Stimulated activated CD8-positive, alpha-beta memory T cell treated with anti-CD3 and anti-CD28 coated beads, Interleukin-7, amount 100 ng/mL, for 1 hour (primary cell): Measurements from ENCODE around the gene MAN2A2.
"Not testable (repeated sequence)": the region's sequence is repeated elsewhere in the genome, so short reads cannot be mapped to it uniquely, and the experiment has no call there.

ENCODE experiments used
- DNase-seq, 2 donors: peaks; one replicate each; pipeline ENCODE4 v3.0.0-alpha.2; 2020; ENCODE audit warnings: low read depth in 2 of 2

Gene MAN2A2

GRCh38 chr15:90883976-90884718 is 19.0 kb upstream of the MAN2A2 start, which contains the start of gene FES:
Gene FES (plus strand): TSS chr15:90884504. CDS start chr15:90885046, 542 bp downstream.
- no peak for DNase-seq

- no peak for DNase-seq
Measured at GRCh38 chr15:90884719-90885431, 18.2 kb upstream of the MAN2A2 start.

DNA sequence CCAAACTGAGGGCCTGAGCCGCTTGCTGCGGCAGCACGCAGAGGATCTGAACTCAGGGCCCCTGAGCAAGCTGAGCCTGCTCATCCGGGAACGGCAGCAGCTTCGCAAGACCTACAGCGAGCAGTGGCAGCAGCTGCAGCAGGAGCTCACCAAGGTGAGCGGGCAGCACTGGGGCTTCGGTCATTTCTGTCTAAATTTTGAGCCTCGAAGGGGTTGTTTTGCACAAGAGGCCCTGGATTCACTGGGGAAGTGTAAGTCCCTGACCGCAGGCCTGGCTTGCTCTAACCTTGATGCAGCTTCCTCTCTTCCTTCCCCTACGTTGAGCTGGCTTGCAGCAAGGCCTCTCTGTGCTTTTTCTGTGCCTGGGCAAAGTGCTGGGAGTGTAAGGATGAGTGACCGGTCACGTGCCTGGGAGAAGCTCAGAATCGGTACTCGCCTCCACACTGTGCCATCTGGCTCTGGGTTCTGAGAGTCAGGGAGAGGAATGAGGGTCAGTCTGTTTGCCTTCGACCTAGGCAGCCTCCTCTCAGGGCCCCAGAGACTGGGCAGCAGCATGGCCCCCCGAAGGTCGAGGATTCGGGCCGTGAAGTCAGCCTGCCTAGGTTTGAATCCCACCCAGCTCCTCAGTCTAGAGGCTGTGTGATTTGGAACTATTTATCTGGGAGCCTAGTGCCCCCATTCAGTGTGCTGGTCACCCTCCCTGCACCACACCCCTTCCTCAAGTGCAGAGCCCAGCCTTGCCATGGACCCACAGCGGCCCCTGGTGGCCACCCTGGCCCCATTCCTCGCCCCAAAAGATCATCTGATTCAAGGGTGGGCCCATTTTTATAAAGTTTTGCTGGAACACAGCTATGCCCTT is 17.4 kb upstream of the MAN2A2 start:
- DNase-seq, result peak; percentile 67 to 69

DNA sequence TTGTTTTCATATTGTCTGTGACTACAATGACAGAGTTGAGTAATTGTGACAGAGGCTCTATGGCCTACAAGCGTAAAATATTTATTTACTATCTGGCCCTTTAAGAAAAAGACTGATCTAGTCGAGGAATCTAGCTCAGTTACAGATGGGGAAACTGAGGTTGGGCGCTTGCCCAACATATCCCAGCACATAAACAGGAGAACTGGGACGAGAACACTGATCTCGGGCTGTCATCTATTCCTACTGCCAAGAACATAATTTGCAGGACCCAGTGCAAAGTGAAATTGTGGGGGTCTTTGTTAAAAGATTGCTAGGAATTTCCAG is 16.8 kb upstream of the MAN2A2 start:
- DNase-seq, result no peak

DNA sequence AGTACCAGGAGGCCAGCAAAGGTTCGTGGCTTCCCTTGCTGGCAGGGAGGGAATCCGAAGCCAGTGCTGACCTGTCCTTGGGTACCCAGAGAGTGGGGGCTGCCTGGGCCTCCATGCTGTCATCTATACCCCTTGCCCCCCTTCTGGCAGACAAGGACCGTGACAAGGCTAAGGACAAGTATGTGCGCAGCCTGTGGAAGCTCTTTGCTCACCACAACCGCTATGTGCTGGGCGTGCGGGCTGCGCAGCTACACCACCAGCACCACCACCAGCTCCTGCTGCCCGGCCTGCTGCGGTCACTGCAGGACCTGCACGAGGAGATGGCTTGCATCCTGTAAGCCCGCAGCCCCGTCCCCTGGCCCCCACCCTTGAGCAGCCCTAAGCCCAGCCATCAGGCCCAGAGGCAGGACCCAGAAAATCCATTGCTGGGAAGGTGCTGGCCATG is 16.0 kb upstream of the MAN2A2 start:
- no peak for DNase-seq

DNA sequence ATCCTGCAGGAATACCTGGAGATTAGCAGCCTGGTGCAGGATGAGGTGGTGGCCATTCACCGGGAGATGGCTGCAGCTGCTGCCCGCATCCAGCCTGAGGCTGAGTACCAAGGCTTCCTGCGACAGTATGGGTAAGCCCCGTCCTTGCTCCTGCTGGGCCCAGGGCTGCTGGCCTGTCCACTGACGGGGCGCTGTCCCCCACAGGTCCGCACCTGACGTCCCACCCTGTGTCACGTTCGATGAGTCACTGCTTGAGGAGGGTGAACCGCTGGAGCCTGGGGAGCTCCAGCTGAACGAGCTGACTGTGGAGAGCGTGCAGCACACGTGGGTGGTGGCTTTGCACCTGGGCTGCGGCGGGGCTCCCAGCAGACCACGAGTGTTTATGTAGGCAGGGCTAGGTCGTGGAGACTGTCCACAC is 13.8 kb upstream of the MAN2A2 start:
- DNase-seq, result no peak

DNA sequence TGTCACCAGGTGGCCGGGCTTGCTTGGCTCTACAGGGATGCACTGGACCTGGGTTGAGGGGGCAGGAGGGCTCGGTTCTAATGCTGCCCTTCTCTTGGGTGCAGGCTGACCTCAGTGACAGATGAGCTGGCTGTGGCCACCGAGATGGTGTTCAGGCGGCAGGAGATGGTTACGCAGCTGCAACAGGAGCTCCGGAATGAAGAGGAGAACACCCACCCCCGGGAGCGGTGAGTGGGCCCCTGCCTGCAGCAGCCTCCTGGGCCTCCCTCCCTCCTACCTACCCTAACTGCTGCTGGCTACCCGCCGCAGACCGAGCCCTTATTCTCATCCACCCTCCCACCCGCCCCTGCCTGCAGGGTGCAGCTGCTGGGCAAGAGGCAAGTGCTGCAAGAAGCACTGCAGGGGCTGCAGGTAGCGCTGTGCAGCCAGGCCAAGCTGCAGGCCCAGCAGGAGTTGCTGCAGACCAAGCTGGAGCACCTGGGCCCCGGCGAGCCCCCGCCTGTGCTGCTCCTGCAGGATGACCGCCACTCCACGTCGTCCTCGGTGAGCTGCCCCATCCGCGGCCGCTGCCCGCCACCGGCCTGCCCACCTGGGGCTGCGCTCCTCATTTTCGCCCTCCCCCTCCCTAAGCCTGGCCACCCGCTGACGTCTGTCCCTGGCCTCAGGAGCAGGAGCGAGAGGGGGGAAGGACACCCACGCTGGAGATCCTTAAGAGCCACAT is 13.2 kb upstream of the MAN2A2 start:
- no peak for DNase-seq

DNA sequence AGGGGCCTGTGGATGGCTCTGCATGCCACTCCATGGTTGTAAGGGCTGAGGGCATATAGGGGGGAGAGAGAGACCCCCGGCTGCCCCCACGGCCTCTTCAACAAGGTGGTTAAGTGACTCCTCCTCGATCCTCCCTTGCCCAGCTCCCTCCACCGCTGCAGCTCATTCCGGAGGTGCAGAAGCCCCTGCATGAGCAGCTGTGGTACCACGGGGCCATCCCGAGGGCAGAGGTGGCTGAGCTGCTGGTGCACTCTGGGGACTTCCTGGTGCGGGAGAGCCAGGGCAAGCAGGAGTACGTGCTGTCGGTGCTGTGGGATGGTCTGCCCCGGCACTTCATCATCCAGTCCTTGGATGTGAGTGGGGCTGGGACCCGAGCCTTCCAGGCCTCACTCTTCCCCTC is 12.3 kb upstream of the MAN2A2 start:
- no peak for DNase-seq

- no peak for DNase-seq
Measured at GRCh38 chr15:90891346-90891949, 11.7 kb upstream of the MAN2A2 start.

- no peak for DNase-seq
Measured at GRCh38 chr15:90892023-90892422, 11.1 kb upstream of the MAN2A2 start.

DNA sequence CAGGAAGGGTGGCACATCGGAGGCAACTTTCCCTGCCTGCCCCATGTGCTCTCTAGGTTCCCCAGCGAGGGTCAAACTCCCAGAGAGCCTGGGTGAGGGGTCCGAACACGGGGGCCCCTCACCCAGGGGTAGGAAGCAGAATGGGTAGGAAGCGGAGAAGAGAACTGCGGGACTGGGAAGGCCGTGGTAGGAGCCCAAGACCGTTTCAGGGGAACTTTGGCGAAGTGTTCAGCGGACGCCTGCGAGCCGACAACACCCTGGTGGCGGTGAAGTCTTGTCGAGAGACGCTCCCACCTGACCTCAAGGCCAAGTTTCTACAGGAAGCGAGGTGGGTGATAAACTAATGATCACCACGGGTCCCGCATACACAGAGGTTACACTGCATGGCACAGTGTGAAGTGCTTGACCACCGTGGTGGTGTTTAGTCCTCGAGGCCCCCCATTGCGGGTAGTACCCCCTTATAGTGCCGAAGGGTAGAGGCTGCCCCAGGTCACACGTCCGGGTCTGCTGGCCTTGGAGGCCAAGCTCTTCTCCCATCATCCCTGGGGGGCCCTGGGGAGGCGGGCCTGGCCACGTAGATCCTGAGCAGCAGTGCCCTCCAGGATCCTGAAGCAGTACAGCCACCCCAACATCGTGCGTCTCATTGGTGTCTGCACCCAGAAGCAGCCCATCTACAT is 10.5 kb upstream of the MAN2A2 start:
- no peak for DNase-seq

DNA sequence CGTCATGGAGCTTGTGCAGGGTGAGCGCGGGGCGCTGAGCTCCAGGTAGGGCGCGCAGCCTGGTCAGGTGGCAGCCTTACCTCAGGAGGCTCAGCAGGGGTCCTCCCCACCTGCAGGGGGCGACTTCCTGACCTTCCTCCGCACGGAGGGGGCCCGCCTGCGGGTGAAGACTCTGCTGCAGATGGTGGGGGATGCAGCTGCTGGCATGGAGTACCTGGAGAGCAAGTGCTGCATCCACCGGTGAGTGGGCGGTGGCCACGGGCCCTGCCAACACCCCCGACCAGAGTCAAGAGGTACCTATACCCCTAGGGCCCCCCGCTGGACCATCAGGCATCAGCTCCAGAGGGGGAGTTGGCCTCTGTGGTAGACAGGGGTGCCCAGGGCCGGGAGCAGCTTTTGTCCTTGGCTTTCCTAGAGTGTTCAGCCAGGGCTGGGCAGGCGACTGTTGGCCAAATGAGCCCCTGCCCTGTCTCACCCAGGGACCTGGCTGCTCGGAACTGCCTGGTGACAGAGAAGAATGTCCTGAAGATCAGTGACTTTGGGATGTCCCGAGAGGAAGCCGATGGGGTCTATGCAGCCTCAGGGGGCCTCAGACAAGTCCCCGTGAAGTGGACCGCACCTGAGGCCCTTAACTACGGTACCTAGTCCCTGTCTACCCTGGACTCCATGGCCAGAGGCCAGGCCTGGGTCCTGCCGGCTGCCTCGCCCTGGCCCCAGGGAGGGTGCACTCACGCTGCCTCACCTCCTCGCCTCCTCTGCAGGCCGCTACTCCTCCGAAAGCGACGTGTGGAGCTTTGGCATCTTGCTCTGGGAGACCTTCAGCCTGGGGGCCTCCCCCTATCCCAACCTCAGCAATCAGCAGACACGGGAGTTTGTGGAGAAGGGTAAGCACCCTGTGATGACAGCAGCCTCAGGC is 9.7 kb upstream of the MAN2A2 start:
- no peak for DNase-seq

DNA sequence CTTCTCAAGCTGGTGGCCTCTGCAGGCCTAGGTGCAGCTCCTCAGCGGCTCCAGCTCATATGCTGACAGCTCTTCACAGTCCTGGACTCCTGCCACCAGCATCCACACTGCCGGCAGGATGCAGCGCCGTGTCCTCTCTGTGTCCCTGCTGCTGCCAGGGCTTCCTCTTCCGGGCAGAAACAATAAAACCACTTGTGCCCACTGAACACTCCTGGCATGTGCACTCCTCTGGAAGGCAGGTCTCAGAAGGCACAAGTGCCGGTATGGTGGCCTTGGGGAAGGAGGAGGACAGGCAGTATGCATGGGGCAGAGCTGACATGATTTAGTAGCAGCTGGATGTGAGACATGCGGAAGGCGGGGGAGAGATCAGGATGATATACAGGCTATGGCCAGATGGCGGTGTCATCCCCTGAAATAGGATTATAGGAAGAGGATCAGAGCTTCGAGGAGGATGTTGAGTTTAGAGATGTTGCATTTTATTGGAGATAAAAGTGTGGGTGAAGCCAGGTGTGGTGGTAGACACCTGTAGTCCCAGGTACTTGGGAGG is 7.5 kb upstream of the MAN2A2 start:
- no peak for DNase-seq

DNA sequence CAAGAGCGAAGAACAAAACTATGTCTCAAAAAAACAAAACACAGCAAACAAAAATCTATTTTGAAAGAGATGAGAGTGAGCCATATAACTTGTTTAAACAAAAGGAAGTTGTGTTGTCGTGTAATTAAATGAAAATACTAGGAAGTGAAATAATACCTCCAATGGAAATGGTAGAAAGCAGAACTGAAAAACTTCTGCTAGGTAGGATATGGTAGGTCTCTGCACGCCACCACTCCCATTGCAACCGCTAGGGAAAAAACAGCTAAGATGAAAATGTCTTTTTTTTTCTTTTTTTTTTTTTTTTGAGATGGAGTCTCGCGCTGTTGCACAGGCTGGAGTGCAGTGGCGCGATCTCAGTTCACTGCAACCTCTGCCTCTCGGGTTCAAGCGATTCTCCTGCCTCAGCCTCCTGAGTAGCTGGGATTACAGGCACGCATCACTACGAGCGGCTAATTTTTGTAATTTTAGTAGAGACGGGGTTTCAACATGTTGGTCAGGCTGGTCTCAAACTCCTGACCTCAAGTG is 5.9 kb upstream of the MAN2A2 start:
- not testable (repeated sequence) for DNase-seq

DNA sequence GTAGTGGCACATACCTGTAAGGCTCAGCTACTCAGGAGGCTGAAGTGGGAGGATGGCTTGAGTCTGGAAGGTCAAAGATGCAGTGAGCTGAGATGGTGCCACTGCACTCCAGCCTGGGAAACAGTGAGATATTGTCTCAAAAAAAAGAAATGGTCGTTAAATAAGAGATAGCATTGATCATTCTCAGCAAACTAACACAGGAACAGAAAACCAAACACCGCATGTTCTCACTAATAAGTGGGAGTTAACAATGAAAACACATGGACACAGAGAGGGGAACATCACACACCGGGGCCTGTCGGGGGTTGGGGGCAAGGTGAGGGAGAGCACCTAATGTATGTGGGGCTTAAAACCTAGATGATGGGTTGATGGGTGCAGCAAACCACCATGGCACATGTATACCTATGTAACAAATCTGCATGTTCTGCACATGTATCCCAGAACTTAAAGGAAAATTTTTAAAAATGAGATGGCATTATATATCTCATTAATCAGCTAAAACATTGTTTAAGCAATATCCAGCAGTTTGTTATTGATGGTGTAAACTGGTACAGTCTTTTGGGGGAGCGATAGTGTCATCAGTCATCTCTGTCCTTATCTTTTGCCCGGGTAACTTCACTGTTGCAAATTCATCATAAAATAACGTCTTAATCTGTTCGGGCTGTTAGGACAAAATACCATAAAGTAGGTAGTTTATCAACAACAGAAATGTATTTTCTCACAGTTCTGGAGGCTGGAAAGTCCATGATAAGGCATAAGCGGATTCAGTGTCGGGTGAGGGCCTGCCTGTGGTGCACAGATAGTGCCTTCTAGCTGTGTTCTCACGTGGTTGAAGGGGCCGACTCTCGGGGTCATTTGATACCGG is 1.7 kb upstream of the MAN2A2 start:
- DNase-seq, result no peak

GRCh38 chr15:90902040-90902839 is 862 bp upstream of the MAN2A2 start:
- DNase-seq, result peak; percentile 28 to 47
